Gastroesophageal sphincter (tissue), 3 donors: ENCODE data around the gene GNG4.

Experiments
- POLR2A ChIP-seq, 2 donors: fragments of 450-650 bp; IDR thresholded peaks; one replicate each; pipeline ENCODE4 v1.6.1; 2017; ENCODE audit warnings: antibody characterized with exemption in 2 of 2, mild to moderate bottlenecking in 2 of 2, moderate library complexity in 1 of 2
- TF ChIP-seq, protein P1 (sequence below), 4 experiments: fragments of 200-600 bp in 2 of 4; fragments of 450-650 bp in 2 of 4; sonication (generic) in 1 of 4; IDR thresholded peaks; one replicate each; pipeline ENCODE4 v1.5.1; 2017 to 2019; ENCODE audit warnings: antibody characterized with exemption in 4 of 4, mild to moderate bottlenecking in 2 of 4, moderate library complexity in 2 of 4

GRCh38 chr1:235642943-235643371 is 6.6 kb downstream of the GNG4 start:
- TF ChIP-seq, protein P1, sequence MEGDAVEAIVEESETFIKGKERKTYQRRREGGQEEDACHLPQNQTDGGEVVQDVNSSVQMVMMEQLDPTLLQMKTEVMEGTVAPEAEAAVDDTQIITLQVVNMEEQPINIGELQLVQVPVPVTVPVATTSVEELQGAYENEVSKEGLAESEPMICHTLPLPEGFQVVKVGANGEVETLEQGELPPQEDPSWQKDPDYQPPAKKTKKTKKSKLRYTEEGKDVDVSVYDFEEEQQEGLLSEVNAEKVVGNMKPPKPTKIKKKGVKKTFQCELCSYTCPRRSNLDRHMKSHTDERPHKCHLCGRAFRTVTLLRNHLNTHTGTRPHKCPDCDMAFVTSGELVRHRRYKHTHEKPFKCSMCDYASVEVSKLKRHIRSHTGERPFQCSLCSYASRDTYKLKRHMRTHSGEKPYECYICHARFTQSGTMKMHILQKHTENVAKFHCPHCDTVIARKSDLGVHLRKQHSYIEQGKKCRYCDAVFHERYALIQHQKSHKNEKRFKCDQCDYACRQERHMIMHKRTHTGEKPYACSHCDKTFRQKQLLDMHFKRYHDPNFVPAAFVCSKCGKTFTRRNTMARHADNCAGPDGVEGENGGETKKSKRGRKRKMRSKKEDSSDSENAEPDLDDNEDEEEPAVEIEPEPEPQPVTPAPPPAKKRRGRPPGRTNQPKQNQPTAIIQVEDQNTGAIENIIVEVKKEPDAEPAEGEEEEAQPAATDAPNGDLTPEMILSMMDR (IDR thresholded peaks at IDR 0.05): no peak
- TF ChIP-seq POLR2A (IDR thresholded peaks at IDR 0.05): no peak
